GM19397 (cell line): Measurements from ENCODE around the gene HMGA1.

Source experiments
- ATAC-seq: cut with Tn5 transposase; IDR thresholded peaks from one replicate; pipeline ENCODE4 v1.9.1; 2021; ENCODE audit warnings: mild to moderate bottlenecking, moderate library complexity; ENCODE audit not compliant: unreplicated experiment

The HMGA1 gene

DNA sequence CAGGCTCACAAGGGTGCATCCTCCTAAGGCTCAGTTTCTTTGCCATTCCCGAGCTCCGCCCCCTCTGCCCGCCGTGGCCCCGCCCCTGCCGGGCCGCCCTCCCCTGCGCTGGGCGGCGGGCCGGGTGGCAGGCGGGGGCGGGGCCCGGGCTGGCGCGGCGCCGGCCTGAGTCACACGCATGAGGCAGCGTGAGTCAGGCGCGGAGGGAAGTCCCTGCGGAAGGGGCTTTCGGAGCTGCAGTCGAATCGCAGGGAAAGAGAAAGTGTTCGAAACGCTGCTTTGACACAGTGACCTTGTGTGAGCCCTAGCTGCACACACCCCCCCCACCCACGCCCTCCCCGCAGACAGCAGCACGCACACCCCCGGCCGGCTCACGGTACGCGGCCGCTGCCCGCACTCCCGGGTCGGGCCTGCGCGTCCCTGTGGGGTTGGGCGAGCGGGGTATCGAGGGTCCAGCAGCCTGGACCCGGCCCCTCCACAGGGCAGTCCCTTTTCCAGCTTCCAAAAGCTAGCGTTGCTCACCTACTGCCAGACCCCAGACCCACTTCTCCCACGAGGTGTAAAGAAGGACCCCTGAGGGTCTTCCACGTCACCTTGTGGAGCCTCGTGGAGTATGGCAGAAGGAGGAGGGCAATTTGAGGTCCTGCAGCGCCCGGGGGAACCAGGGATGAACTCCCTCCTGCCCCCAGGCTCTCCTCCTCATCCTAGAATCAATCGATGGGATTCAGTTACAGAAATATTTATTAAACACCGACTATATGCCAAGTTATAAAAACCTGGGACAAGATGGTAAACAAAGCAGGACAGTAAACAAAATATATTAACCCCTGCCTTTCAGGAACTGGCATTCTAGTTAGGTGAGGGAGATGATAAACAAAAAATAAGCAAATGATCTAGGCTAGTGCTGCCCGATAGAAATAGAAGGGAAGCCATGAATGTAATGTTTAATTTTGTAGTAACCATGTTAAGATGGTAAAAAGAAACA, 12.4 kb upstream of the HMGA1 start:
- peak; percentile 83 for ATAC-seq

GRCh38 chr6:34225551-34225950, 11.1 kb upstream of the HMGA1 start:
- ATAC-seq: no peak

DNA sequence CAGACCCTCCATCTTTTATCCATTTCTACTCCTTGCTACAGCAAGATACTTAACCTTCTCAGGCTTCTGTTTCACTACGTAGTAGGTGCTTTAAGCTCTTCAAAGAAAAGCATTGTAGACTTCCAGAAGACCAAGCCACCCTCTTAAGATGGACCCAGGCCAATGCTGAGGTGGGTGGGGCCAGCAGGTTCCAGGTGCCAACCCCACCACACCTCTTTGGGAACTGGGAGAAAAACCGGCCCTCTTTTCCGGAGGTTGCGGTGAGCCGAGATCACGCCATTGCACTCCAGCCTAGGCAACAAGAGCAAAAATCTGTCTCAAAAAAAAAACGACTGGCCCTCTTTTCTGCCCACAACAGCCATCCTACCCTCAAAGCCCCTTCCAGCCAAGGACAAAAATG, 10.6 kb upstream of the HMGA1 start:
- ATAC-seq: no peak

- ATAC-seq: no peak
Observed at GRCh38 chr6:34226731-34227586, 9.7 kb upstream of the HMGA1 start.

DNA sequence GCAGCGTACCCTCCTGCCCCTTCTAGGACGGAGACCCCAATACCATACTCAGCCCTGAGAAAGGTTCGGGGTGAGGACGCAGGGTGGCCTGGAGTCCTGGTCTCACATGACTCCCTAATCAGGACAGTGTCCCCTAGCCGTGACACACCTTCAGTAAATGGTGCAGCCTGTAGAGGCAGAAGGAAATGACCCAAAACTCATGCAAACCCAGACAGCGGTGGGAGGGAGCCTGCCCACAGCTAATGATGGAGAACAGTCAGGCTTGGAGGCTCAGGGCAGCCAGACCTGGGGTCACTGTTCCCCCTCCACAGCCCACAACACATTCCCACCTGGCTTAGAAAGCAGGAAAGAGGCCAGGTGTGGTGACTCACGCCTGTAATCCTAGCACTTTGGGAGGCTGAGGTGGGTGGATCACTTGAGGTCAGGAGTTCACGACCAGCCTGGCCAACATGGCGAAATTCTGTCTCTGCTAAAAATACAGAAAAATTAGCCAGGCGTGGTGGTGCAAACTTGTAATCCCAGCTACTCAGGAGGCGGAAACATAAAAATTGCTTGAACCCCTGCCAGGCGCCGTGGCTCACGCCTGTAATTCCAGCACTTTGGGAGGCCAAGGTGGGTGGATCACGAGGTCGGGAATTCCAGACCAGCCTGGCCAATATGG, 8.8 kb upstream of the HMGA1 start:
- no peak for ATAC-seq

DNA sequence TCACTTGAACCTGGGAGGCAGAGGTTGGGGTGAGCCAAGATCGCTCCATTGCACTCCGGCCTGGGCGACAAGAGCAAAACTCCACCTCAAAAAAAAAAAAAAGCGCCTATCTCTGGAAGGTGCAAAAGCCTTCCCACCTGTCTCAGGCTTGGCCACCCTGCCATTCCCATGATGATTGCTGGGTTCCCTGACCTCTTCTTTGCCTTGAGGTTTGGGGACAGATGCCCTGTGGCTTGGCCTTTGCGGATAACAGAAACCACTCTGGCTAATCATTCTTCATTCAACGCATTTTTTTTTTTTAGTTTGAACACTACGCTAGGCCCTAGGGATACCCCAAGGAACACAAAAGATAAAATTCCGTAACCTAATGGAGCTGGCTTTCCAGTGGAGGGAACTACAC, 6.8 kb upstream of the HMGA1 start:
- ATAC-seq: no peak

- ATAC-seq: no peak
Observed at GRCh38 chr6:34230653-34231371, 5.9 kb upstream of the HMGA1 start.

DNA sequence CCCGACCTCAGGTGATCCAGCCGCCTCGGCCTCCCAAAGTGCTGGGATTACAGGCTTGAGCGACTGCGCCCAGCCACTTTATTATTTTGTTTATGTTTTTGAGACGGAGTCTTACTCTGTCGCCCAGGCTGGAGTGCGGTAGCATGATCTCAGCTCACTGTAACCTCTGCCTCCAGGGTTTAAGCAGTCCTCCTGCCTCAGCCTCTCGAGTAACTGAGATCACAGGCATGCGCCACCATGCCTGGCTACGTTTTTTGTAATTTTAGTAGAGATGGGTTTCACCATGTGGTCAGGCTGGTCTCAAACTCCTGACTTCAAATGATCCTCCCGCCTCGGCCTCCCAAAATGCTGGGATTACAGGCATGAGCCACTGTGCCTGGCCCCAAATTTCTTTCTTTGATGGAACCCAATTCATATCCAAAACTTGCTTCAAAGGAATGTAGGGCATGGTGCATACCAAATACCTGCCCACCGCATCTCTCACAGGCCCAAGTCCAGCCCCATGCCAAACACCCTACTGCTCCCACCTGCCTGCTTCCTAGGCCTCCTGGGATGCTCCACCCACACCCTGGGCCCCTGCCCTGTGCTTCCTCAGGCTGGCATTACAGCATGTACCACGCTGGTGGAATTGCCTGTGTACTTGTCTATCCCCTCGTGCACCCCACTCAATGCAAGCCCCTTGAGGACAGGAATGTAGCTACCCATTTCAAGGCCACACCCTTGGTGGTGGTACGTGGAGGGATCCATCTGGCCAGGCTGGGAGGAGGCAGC, 4.9 kb upstream of the HMGA1 start:
- no peak for ATAC-seq

- no peak for ATAC-seq
Observed at GRCh38 chr6:34232901-34233300, 3.8 kb upstream of the HMGA1 start.

- ATAC-seq: no peak
Observed at GRCh38 chr6:34233867-34234266, 2.8 kb upstream of the HMGA1 start.

GRCh38 chr6:34234667-34235306, 1.9 kb upstream of the HMGA1 start:
- ATAC-seq: no peak

DNA sequence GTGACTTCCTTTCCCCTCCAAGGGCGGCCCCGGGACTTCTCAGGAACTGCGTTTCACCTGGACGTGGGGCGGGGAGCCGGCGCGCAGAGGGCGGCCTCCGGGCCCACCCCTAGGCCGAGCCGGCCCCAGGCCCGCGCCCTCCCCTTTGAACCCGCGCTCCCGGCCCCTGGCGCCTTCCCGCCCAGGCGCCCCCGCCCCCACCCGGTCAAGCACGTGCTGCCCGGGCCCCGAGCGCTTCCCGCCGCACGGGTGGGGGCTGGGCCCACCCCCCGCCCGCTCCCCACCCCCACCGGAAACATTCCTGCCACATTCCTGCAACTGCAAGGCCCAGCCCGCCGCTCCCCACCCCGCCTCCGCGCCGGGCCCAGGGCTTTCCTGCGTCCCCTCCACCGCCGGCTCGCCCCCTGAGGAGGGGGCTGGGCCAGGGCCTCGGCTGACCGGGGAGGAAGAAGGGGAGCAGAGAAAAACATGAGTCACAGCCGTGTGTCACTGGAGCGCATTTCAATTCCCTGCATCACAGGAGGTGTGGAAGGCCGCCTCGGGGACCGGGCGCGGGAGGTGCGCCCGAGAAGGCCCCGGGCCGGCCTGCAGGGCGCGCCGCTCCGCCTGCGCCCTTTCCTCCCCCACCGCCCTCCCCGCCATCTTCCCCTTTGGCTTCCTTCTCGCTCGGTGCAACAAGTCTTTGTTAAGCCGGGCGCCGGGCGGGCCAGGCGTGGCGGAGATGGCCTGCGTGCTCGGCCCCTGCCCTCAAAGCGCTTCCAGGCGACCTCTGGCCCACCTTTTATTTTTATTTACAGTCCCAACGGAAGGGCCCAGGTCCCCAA, 1.2 kb upstream of the HMGA1 start:
- no peak for ATAC-seq

DNA sequence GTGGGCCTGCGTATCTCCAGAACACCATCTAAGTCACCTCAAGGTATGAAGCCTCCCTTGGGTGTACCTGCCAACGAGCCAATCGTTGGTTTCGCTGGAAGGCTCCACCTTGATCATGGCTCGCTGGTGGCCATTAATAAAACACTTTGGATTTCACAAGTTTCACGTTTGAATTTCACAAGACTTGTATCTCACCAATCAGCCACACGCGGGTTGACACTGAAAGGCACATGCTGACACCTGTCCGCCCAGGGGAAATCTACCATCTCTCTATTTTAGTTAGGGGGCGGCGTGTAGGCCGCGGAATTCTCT, 586 bp upstream of the HMGA1 start:
- peak; percentile 2 for ATAC-seq

DNA sequence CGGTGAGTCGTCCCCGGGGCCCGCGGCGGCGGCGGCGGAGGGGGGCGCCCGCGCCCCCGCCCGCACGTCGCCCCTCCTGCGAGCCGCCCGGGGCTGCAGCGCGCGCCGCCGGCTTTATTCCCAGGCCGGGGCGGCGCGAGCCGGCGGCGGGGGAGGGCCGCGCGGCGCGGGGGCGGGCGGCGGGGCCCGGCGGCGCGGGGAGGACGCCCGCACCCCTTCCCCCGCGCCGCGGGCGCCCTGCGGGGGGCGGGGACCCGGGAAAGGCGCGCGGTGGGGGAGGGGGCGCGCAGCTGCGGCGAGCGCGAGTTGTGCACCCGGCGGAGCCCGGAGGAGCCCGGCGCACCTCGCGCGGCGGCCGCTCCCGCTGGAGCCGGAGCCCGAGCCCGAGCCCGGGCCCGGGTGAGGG, 646 bp downstream of the HMGA1 start:
- peak; percentile 24 for ATAC-seq

GRCh38 chr6:34237722-34238584, 1.3 kb downstream of the HMGA1 start:
- peak; percentile 9 for ATAC-seq

GRCh38 chr6:34238585-34239499, 2.2 kb downstream of the HMGA1 start:
- ATAC-seq: no peak

DNA sequence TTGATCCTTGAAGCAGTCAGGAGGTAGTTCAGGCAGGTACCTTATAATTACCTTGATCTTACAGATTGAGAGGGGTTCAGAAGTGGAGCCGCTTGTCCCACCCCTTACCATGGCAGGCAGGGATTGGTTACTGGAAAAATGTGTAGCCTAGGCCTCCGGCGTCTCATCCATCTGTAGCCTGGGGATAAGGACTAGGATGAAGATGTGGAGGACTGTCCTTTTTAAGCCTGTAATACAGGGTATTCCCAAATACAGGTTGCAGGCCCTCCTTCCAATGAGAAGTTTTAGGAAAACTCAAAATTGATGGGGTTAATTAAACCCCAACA, 2.8 kb downstream of the HMGA1 start:
- no peak for ATAC-seq
